Brain microvascular endothelial cell (primary cell): ENCODE results near the gene POU2F2.

Experiments used
- DNase-seq: peaks from one replicate; pipeline ENCODE4 v3.0.0-alpha.2; 2020
- H3K27ac ChIP-seq: fragments of 250-450 bp; sonication (Bioruptor Pico); 2 replicates; pipeline ENCODE4 v1.5.1; 2020; ENCODE audit warnings: mild to moderate bottlenecking, moderate library complexity
- H3K27me3 ChIP-seq: fragments of 250-450 bp; sonication (Bioruptor Pico); replicated peaks from 2 replicates; pipeline ENCODE4 v1.5.1; 2020; ENCODE audit warnings: mild to moderate bottlenecking
- H3K36me3 ChIP-seq: fragments of 250-450 bp; sonication (Bioruptor Pico); replicated peaks from 2 replicates; pipeline ENCODE4 v1.5.1; 2020; ENCODE audit warnings: mild to moderate bottlenecking
- H3K4me3 ChIP-seq: 2 replicates; pipeline ENCODE4 v1.5.1; 2011; ENCODE audit warnings: low read depth, mild to moderate bottlenecking, control low read depth, low read length, moderate library complexity
- CTCF ChIP-seq: IDR thresholded peaks from 2 replicates; pipeline ENCODE4 v1.5.1; 2011; ENCODE audit warnings: low read depth, mild to moderate bottlenecking, moderate library complexity, low read length, control low read depth, inconsistent platforms; ENCODE audit errors: missing control alignments
- in situ Hi-C: cut with HindIII; loops from 2 replicates; pipeline ENCODE4 v1.10.0; 2017; ENCODE audit warnings: low sequenced_read_pairs, low pct_ligation_motif_present

The POU2F2 gene

GRCh38 chr19:42125536-42125935 is 6.7 kb downstream of the POU2F2 start:
- in situ Hi-C loops: no loop called here

GRCh38 chr19:42124386-42124901 is 7.8 kb downstream of the POU2F2 start:
- Histone ChIP-seq H3K4me3 (no peak overlapping the region), H3K27me3 (no peaks in the 10 kb centered on the region), H3K27ac (no peak overlapping the region), H3K36me3 (no peaks in the 10 kb centered on the region)
- TF ChIP-seq CTCF: no peak
- in situ Hi-C loops: no loop called here
- no peak for DNase-seq

More at GRCh38 chr19:42125536-42125935, 6.7 kb downstream of the POU2F2 start:
- Histone ChIP-seq H3K27ac (no peak overlapping the region), H3K4me3 (no peak overlapping the region), H3K36me3 (no peaks in the 10 kb centered on the region), H3K27me3 (no peaks in the 10 kb centered on the region)
- DNase-seq: no peak
- no peak for TF ChIP-seq CTCF

GRCh38 chr19:42123765-42124164 is 8.5 kb downstream of the POU2F2 start:
- no peak for TF ChIP-seq CTCF
- no peak for DNase-seq
- in situ Hi-C loops: no loop called here
- Histone ChIP-seq H3K27me3 (no peaks in the 10 kb centered on the region), H3K4me3 (no peak overlapping the region), H3K27ac (no peak overlapping the region), H3K36me3 (no peaks in the 10 kb centered on the region)

- DNase-seq: no peak
- in situ Hi-C loops: no loop called here
- peak; percentile 32 for TF ChIP-seq CTCF
- H3K4me3 ChIP-seq: no peak overlapping the region
- no peak overlapping the region for H3K27ac ChIP-seq
- no peaks in the 10 kb centered on the region for H3K36me3 ChIP-seq
- no peaks in the 10 kb centered on the region for H3K27me3 ChIP-seq
Measured at GRCh38 chr19:42122691-42123607, 9.3 kb downstream of the POU2F2 start.

- H3K36me3 ChIP-seq: peaks cover 4% of the 10 kb centered on the region
- no peak overlapping the region for H3K4me3 ChIP-seq
- H3K27me3 ChIP-seq: no peaks in the 10 kb centered on the region
- TF ChIP-seq CTCF: no peak
- in situ Hi-C loops: no loop called here
- DNase-seq: peak; percentile 79
- H3K27ac ChIP-seq: peak overlapping the region; percentile 58
Measured at GRCh38 chr19:42121656-42122069, 10.6 kb downstream of the POU2F2 start.
